ENCODE data around the gene PDE5A. TPM values are rescaled to one million over a fixed set of nuclear protein-coding genes. Genes with fewer than 3 reads are reported as not detected.

Gene PDE5A
- polyA plus RNA-seq, 1 donor from 2014 or later: 12.9 TPM

DNA sequence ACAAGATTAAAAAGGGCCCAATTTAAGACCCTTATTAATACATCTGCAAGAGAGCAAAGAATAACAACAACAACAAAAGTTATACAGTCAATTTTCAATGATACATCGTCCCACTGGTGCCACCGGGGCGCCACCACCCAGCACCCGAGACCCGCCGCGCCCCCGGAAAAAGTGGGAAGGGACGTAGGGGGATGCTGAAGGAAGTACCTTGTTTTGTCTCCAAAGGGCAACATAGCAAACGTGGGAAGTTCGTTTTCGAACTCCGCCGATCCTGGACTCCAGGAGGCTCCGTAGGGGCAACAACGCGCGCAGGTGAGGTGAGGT is 1.7 kb downstream of the PDE5A start:
- Histone ChIP-seq H3K9ac (ENCODE audit: low read length) (no peak overlapping the region), H3K79me2 (replicated peaks; ENCODE audit: insufficient read depth, low read length) (no peaks in the 10 kb centered on the region), H3K27ac (ENCODE audit: low read length) (no peak overlapping the region)

GRCh38 chr4:119626420-119626819 is 2.2 kb downstream of the PDE5A start:
- Histone ChIP-seq H3K4me3 (ENCODE audit: low read length) (peak overlapping the region; percentile 85), H4K20me1 (ENCODE audit: insufficient read depth) (no peaks in the 10 kb centered on the region), H2AFZ (ENCODE audit: low read depth, low read length) (no peak overlapping the region), H3K9ac (ENCODE audit: low read length) (no peak overlapping the region), H3K79me2 (replicated peaks; ENCODE audit: insufficient read depth, low read length) (no peaks in the 10 kb centered on the region), H3K9me2 (ENCODE audit: insufficient read depth, low read length) (no peaks in the 10 kb centered on the region), H3K9me3 (ENCODE audit: low read length) (no peaks in the 10 kb centered on the region), H3K36me3 (ENCODE audit: insufficient read depth, low read length) (no peaks in the 10 kb centered on the region), H3K27ac (ENCODE audit: low read length) (no peak overlapping the region), H3K4me2 (ENCODE audit: low read length) (peak overlapping the region; percentile 69), H3K27me3 (ENCODE audit: insufficient read depth, low read depth, low read length) (peaks cover 26% of the 10 kb centered on the region), H3F3A (ENCODE audit: insufficient read depth, low read length, poor library complexity, severe bottlenecking) (no peaks in the 10 kb centered on the region)
- TF ChIP-seq SMC3 (conservative IDR thresholded peaks at IDR 0.05; ENCODE audit: poor library complexity) (no peak), POLR2AphosphoS5 (IDR thresholded peaks at IDR 0.05) (no peak), TAF1 (IDR thresholded peaks at IDR 0.05; ENCODE audit: low read depth) (no peak)

More for the DNA sequence above, 1.7 kb downstream of the PDE5A start:
- Histone ChIP-seq H3K9me2 (ENCODE audit: insufficient read depth, low read length) (no peaks in the 10 kb centered on the region), H3K27me3 (ENCODE audit: insufficient read depth, low read depth, low read length) (peaks cover 26% of the 10 kb centered on the region), H3K36me3 (ENCODE audit: insufficient read depth, low read length) (no peaks in the 10 kb centered on the region), H3F3A (ENCODE audit: insufficient read depth, low read length, poor library complexity, severe bottlenecking) (no peaks in the 10 kb centered on the region), H3K9me3 (ENCODE audit: low read length) (no peaks in the 10 kb centered on the region), H3K4me2 (ENCODE audit: low read length) (peak overlapping the region; percentile 69), H3K4me3 (ENCODE audit: low read length) (peak overlapping the region; percentile 85), H2AFZ (ENCODE audit: low read depth, low read length) (no peak overlapping the region), H4K20me1 (ENCODE audit: insufficient read depth) (no peaks in the 10 kb centered on the region)
- TF ChIP-seq EP300 (conservative IDR thresholded peaks at IDR 0.05; ENCODE audit: poor library complexity, severe bottlenecking) (no peak), POLR2AphosphoS5 (IDR thresholded peaks at IDR 0.05) (no peak), RAD21 (conservative IDR thresholded peaks at IDR 0.05) (no peak), SMC3 (conservative IDR thresholded peaks at IDR 0.05; ENCODE audit: poor library complexity) (no peak), REST (IDR thresholded peaks at IDR 0.05; ENCODE audit: borderline replicate concordance) (no peak), EZH2 (IDR thresholded peaks at IDR 0.05; ENCODE audit: borderline replicate concordance, insufficient read depth, low read length, poor library complexity, severe bottlenecking) (no peak), MXI1 (conservative IDR thresholded peaks at IDR 0.05; ENCODE audit: poor library complexity, severe bottlenecking) (no peak), TAF1 (IDR thresholded peaks at IDR 0.05; ENCODE audit: low read depth) (no peak)
- TF ChIP-seq, protein P1, sequence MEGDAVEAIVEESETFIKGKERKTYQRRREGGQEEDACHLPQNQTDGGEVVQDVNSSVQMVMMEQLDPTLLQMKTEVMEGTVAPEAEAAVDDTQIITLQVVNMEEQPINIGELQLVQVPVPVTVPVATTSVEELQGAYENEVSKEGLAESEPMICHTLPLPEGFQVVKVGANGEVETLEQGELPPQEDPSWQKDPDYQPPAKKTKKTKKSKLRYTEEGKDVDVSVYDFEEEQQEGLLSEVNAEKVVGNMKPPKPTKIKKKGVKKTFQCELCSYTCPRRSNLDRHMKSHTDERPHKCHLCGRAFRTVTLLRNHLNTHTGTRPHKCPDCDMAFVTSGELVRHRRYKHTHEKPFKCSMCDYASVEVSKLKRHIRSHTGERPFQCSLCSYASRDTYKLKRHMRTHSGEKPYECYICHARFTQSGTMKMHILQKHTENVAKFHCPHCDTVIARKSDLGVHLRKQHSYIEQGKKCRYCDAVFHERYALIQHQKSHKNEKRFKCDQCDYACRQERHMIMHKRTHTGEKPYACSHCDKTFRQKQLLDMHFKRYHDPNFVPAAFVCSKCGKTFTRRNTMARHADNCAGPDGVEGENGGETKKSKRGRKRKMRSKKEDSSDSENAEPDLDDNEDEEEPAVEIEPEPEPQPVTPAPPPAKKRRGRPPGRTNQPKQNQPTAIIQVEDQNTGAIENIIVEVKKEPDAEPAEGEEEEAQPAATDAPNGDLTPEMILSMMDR (IDR thresholded peaks at IDR 0.05; ENCODE audit: poor library complexity, severe bottlenecking): no peak

DNA sequence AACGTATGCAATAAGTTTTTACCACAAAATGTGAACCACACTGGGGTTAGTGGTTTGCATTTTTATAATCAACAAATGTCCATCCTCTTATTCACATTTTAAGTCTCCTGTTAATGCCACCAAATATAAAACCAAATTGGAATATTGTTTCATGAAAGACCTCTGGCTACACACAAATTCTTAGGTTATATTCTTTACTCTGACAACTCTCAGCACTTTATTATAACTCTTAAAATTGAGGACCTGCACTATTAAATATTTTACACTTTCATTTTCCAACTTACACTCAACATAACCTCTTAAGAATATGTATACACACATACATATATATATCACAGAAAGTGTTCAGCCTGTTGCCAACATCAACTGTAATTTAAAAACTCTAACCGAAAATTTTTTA is 2.8 kb downstream of the PDE5A start:
- Histone ChIP-seq H3F3A (ENCODE audit: insufficient read depth, low read length, poor library complexity, severe bottlenecking) (no peaks in the 10 kb centered on the region), H3K79me2 (replicated peaks; ENCODE audit: insufficient read depth, low read length) (no peaks in the 10 kb centered on the region), H3K9ac (ENCODE audit: low read length) (no peak overlapping the region), H3K4me3 (ENCODE audit: low read length) (peak overlapping the region; percentile 85), H3K4me2 (ENCODE audit: low read length) (no peak overlapping the region), H3K36me3 (ENCODE audit: insufficient read depth, low read length) (no peaks in the 10 kb centered on the region), H3K9me3 (ENCODE audit: low read length) (no peaks in the 10 kb centered on the region), H4K20me1 (ENCODE audit: insufficient read depth) (no peaks in the 10 kb centered on the region), H3K27ac (ENCODE audit: low read length) (no peak overlapping the region), H3K9me2 (ENCODE audit: insufficient read depth, low read length) (no peaks in the 10 kb centered on the region), H3K27me3 (ENCODE audit: insufficient read depth, low read depth, low read length) (peaks cover 26% of the 10 kb centered on the region), H2AFZ (ENCODE audit: low read depth, low read length) (no peak overlapping the region)
- TF ChIP-seq, protein P1 (IDR thresholded peaks at IDR 0.05; ENCODE audit: poor library complexity, severe bottlenecking): no peak
- TF ChIP-seq EP300 (conservative IDR thresholded peaks at IDR 0.05; ENCODE audit: poor library complexity, severe bottlenecking) (no peak), SMC3 (conservative IDR thresholded peaks at IDR 0.05; ENCODE audit: poor library complexity) (no peak), RAD21 (conservative IDR thresholded peaks at IDR 0.05) (no peak), TAF1 (IDR thresholded peaks at IDR 0.05; ENCODE audit: low read depth) (no peak), POLR2AphosphoS5 (IDR thresholded peaks at IDR 0.05) (no peak), EZH2 (IDR thresholded peaks at IDR 0.05; ENCODE audit: borderline replicate concordance, insufficient read depth, low read length, poor library complexity, severe bottlenecking) (no peak), MXI1 (conservative IDR thresholded peaks at IDR 0.05; ENCODE audit: poor library complexity, severe bottlenecking) (no peak), REST (IDR thresholded peaks at IDR 0.05; ENCODE audit: borderline replicate concordance) (no peak)
